Liver (tissue), 9 donors: ENCODE data around the gene BBS5. TPM values are rescaled to one million over a fixed set of nuclear protein-coding genes. Genes with fewer than 3 reads are reported as not detected.

Source experiments
- DNase-seq: peaks from one replicate; pipeline ENCODE4 v3.0.0-alpha.2; 2017; ENCODE audit warnings: low spot score
- H3K27ac ChIP-seq, 2 donors: one replicate each; pipeline ENCODE4 v1.7.0; 2013; ENCODE audit warnings: inconsistent platforms in 2 of 2, low read length in 2 of 2, control low read depth in 1 of 2, low read depth in 1 of 2, mild to moderate bottlenecking in 1 of 2
- H3K27me3 ChIP-seq, 4 donors: one replicate each; pipeline versions ENCODE4 v1.6.1 to v1.7.0; 2013; ENCODE audit warnings: low read length in 3 of 4, inconsistent platforms in 1 of 4, mild to moderate bottlenecking in 1 of 4, moderate library complexity in 1 of 4; ENCODE audit not compliant: control insufficient read depth in 4 of 4, insufficient read depth in 4 of 4
- H3K36me3 ChIP-seq, 4 donors: one replicate each; pipeline versions ENCODE4 v1.6.1 to v1.7.0; 2013; ENCODE audit warnings: low read length in 3 of 4, mild to moderate bottlenecking in 3 of 4, low read depth in 1 of 4, moderate library complexity in 1 of 4; ENCODE audit not compliant: control insufficient read depth in 4 of 4, insufficient read depth in 3 of 4
- H3K4me1 ChIP-seq, 4 donors: one replicate each; pipeline versions ENCODE4 v1.6.1 to v1.7.0; 2013; ENCODE audit warnings: low read length in 3 of 4, mild to moderate bottlenecking in 3 of 4, moderate library complexity in 1 of 4; ENCODE audit not compliant: control insufficient read depth in 4 of 4, insufficient read depth in 4 of 4
- H3K4me3 ChIP-seq, 3 donors: one replicate each; pipeline versions ENCODE4 v1.6.1 to v1.7.0; 2013; ENCODE audit warnings: low read length in 3 of 3, control low read depth in 1 of 3, low read depth in 1 of 3, mild to moderate bottlenecking in 1 of 3
- H3K9ac ChIP-seq, 2 donors: one replicate each; pipeline ENCODE4 v1.7.0; 2013; ENCODE audit warnings: low read length in 2 of 2, mild to moderate bottlenecking in 2 of 2, moderate library complexity in 2 of 2, control low read depth in 1 of 2, low read depth in 1 of 2
- H3K9me3 ChIP-seq, 4 donors: one replicate each; pipeline versions ENCODE4 v1.6.1 to v1.7.0; 2013; ENCODE audit warnings: low read length in 3 of 4; ENCODE audit not compliant: control insufficient read depth in 4 of 4
- EGR1 ChIP-seq, 2 donors: IDR thresholded peaks; 2 replicates each; pipeline ENCODE4 v1.6.1; 2016 to 2018; ENCODE audit warnings: antibody characterized with exemption in 2 of 2, low read depth in 2 of 2
- FOXA1 ChIP-seq: IDR thresholded peaks from 2 replicates; pipeline ENCODE4 v1.6.1; 2016; ENCODE audit warnings: antibody characterized with exemption
- FOXA2 ChIP-seq: IDR thresholded peaks from 2 replicates; pipeline ENCODE4 v1.6.1; 2016; ENCODE audit warnings: antibody characterized with exemption
- GABPA ChIP-seq, 2 donors: IDR thresholded peaks in 1 of 2; conservative IDR thresholded peaks in 1 of 2; 2 replicates each; pipeline ENCODE4 v1.6.1; 2016; ENCODE audit warnings: antibody characterized with exemption in 2 of 2, mild to moderate bottlenecking in 1 of 2, moderate library complexity in 1 of 2
- HNF4A ChIP-seq, 2 donors: conservative IDR thresholded peaks; 2 replicates each; pipeline ENCODE4 v1.6.1; 2016; ENCODE audit warnings: antibody characterized with exemption in 2 of 2, mild to moderate bottlenecking in 2 of 2
- HNF4G ChIP-seq: IDR thresholded peaks from 2 replicates; pipeline ENCODE4 v1.6.1; 2016; ENCODE audit warnings: antibody characterized with exemption
- JUND ChIP-seq, 2 donors: IDR thresholded peaks; 2 replicates each; pipeline ENCODE4 v1.6.1; 2016; ENCODE audit warnings: antibody characterized with exemption in 2 of 2
- NR2F2 ChIP-seq: IDR thresholded peaks from 2 replicates; pipeline ENCODE4 v1.6.1; 2016; ENCODE audit warnings: antibody characterized with exemption
- RAD21 ChIP-seq, 2 donors: IDR thresholded peaks; 2 replicates each; pipeline ENCODE4 v1.6.1; 2016; ENCODE audit warnings: antibody characterized with exemption in 2 of 2, mild to moderate bottlenecking in 2 of 2
- RXRA ChIP-seq, 2 donors: IDR thresholded peaks; 2 replicates each; pipeline ENCODE4 v1.6.1; 2017 to 2018; ENCODE audit warnings: antibody characterized with exemption in 2 of 2, mild to moderate bottlenecking in 1 of 2
- SP1 ChIP-seq: IDR thresholded peaks from 2 replicates; pipeline ENCODE4 v1.6.1; 2018; ENCODE audit warnings: antibody characterized with exemption, mild to moderate bottlenecking
- TAF1 ChIP-seq: conservative IDR thresholded peaks from 2 replicates; pipeline ENCODE4 v1.6.1; 2016; ENCODE audit warnings: antibody characterized with exemption, mild to moderate bottlenecking
- YY1 ChIP-seq: IDR thresholded peaks from 2 replicates; pipeline ENCODE4 v1.6.1; 2016; ENCODE audit warnings: antibody characterized with exemption, mild to moderate bottlenecking
- WGBS: extraction: QIAGEN DNeasy Blood & Tissue Kit; methylation state at CpG from one replicate; pipeline ENCODE4 v1.1.7; 2013; 5-methylcytosine and 5-hydroxymethylcytosine counted together
- polyA plus RNA-seq, 2 donors: library from polyadenylated mRNA; stranded (reverse) in 1 of 2; unstranded in 1 of 2; fragments of 200-250 nt in 1 of 2; fragments of >200 nt in 1 of 2; fragmentation: Nextera tagmentation in 1 of 2; extraction: Ambion mirVana in 1 of 2; gene quantifications; one replicate each; pipeline versions ENCODE4 v1.2.1 to v1.2.3, GENCODE V29; 2013 to 2015
- total RNA-seq, 2 donors: library from RNA; depleted of rRNA; stranded (reverse); fragments of >200 nt; gene quantifications; one replicate each; pipeline ENCODE4 v1.2.3, GENCODE V29; 2014
- TF ChIP-seq, protein P1 (sequence below): IDR thresholded peaks from 2 replicates; pipeline ENCODE4 v1.6.1; 2016; ENCODE audit warnings: antibody characterized with exemption
- TF ChIP-seq, protein P2 (sequence below): fragments of 150-350 bp; IDR thresholded peaks from 2 replicates; pipeline ENCODE4 v1.5.1; 2017; ENCODE audit warnings: improper control_type of control experiment, low read depth, low read length; ENCODE audit not compliant: missing input control
- TF ChIP-seq, protein P3 (sequence below): IDR thresholded peaks from 2 replicates; pipeline ENCODE4 v1.6.1; 2016; ENCODE audit warnings: antibody characterized with exemption
- TF ChIP-seq, protein P4 (sequence below): IDR thresholded peaks from 2 replicates; pipeline ENCODE4 v1.6.1; 2016; ENCODE audit warnings: antibody characterized with exemption, mild to moderate bottlenecking
- TF ChIP-seq, protein P5 (sequence below): IDR thresholded peaks from 2 replicates; pipeline ENCODE4 v1.6.1; 2016; ENCODE audit warnings: antibody characterized with exemption
- donor health status: healthy.
- donor health status: healthy.
- donor health status: healthy.
- donor health status: healthy.
- donor health status: healthy.

BBS5 gene
- total and polyA plus RNA-seq, 4 donors, result 1.7 to 2.5 (median 2.1) TPM

DNA sequence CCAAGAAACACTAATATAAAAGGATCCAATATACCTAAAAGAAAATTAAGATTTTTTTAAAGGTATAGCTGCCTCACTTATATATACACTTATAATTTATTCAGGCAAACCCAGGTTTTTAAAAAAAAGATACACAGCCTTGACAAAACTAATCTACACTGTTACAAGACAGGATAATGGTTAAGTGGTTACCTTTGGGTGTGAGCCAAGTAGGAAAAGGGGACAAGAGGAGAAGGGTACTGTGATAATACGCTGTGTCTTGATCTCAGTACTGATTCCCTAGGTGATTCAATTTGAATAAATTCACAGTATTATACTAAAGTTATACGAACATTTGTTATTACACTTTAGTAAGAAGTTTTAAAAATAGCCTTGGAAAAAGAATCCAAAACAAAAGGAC lies 60.9 kb downstream of the BBS5 start:
- TF ChIP-seq, protein P1, sequence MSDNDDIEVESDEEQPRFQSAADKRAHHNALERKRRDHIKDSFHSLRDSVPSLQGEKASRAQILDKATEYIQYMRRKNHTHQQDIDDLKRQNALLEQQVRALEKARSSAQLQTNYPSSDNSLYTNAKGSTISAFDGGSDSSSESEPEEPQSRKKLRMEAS, result no peak
- no peak for TF ChIP-seq YY1
- TF ChIP-seq, protein P2, sequence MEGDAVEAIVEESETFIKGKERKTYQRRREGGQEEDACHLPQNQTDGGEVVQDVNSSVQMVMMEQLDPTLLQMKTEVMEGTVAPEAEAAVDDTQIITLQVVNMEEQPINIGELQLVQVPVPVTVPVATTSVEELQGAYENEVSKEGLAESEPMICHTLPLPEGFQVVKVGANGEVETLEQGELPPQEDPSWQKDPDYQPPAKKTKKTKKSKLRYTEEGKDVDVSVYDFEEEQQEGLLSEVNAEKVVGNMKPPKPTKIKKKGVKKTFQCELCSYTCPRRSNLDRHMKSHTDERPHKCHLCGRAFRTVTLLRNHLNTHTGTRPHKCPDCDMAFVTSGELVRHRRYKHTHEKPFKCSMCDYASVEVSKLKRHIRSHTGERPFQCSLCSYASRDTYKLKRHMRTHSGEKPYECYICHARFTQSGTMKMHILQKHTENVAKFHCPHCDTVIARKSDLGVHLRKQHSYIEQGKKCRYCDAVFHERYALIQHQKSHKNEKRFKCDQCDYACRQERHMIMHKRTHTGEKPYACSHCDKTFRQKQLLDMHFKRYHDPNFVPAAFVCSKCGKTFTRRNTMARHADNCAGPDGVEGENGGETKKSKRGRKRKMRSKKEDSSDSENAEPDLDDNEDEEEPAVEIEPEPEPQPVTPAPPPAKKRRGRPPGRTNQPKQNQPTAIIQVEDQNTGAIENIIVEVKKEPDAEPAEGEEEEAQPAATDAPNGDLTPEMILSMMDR, result no peak
- TF ChIP-seq, protein P3, sequence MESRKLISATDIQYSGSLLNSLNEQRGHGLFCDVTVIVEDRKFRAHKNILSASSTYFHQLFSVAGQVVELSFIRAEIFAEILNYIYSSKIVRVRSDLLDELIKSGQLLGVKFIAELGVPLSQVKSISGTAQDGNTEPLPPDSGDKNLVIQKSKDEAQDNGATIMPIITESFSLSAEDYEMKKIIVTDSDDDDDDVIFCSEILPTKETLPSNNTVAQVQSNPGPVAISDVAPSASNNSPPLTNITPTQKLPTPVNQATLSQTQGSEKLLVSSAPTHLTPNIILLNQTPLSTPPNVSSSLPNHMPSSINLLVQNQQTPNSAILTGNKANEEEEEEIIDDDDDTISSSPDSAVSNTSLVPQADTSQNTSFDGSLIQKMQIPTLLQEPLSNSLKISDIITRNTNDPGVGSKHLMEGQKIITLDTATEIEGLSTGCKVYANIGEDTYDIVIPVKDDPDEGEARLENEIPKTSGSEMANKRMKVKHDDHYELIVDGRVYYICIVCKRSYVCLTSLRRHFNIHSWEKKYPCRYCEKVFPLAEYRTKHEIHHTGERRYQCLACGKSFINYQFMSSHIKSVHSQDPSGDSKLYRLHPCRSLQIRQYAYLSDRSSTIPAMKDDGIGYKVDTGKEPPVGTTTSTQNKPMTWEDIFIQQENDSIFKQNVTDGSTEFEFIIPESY, result no peak
- no peak for TF ChIP-seq GABPA (IDR thresholded peaks at IDR 0.05 in 1 of 2, conservative IDR thresholded peaks at IDR 0.05 in 1 of 2)
- no peak for TF ChIP-seq SP1
- no peak for TF ChIP-seq TAF1
- TF ChIP-seq, protein P4, sequence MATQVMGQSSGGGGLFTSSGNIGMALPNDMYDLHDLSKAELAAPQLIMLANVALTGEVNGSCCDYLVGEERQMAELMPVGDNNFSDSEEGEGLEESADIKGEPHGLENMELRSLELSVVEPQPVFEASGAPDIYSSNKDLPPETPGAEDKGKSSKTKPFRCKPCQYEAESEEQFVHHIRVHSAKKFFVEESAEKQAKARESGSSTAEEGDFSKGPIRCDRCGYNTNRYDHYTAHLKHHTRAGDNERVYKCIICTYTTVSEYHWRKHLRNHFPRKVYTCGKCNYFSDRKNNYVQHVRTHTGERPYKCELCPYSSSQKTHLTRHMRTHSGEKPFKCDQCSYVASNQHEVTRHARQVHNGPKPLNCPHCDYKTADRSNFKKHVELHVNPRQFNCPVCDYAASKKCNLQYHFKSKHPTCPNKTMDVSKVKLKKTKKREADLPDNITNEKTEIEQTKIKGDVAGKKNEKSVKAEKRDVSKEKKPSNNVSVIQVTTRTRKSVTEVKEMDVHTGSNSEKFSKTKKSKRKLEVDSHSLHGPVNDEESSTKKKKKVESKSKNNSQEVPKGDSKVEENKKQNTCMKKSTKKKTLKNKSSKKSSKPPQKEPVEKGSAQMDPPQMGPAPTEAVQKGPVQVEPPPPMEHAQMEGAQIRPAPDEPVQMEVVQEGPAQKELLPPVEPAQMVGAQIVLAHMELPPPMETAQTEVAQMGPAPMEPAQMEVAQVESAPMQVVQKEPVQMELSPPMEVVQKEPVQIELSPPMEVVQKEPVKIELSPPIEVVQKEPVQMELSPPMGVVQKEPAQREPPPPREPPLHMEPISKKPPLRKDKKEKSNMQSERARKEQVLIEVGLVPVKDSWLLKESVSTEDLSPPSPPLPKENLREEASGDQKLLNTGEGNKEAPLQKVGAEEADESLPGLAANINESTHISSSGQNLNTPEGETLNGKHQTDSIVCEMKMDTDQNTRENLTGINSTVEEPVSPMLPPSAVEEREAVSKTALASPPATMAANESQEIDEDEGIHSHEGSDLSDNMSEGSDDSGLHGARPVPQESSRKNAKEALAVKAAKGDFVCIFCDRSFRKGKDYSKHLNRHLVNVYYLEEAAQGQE, result no peak
- no peak for TF ChIP-seq RAD21 (IDR thresholded peaks at IDR 0.05)
- no peak for TF ChIP-seq HNF4A (conservative IDR thresholded peaks at IDR 0.05)
- no peak for TF ChIP-seq NR2F2
- TF ChIP-seq JUND (IDR thresholded peaks at IDR 0.05), result no peak
- no peak for TF ChIP-seq FOXA1
- TF ChIP-seq RXRA (IDR thresholded peaks at IDR 0.05), result no peak
- H3K36me3 ChIP-seq, result peaks cover 2 to 4% (median 3%) of the 10 kb centered on the region in 4 donors

DNA sequence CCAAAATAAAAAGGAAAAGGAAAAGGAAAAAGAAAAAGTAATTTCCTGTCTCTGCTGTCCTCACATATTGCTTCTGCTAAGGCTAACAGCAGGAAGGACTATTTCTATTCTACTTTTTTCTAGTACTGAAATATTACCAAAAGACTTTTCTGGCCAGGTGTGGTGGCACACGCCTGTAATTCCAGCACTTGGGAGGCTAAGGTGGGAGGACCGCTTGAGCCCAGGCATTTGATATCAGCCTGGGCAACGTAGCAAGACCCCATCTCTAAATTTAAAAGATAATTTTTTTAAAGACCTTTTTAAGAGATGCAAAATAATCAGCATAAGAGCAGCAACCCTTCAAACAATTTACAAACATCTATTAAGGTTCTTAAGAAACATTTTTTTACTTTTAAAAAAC lies 63.1 kb downstream of the BBS5 start:
- Histone ChIP-seq H3K27ac (no peak overlapping the region), H3K9ac (no peak overlapping the region), H3K4me3 (no peak overlapping the region), H3K9me3 (no peaks in the 10 kb centered on the region), H3K27me3 (no peaks in the 10 kb centered on the region), H3K36me3 (peaks cover 2 to 5% (median 3%) of the 10 kb centered on the region in 4 donors), H3K4me1 (no peaks in the 10 kb centered on the region)
- DNase-seq, result no peak
- no peak for TF ChIP-seq YY1
- TF ChIP-seq HNF4G, result no peak
- TF ChIP-seq, protein P3, result no peak
- TF ChIP-seq GABPA (IDR thresholded peaks at IDR 0.05 in 1 of 2, conservative IDR thresholded peaks at IDR 0.05 in 1 of 2), result no peak
- TF ChIP-seq, protein P5, sequence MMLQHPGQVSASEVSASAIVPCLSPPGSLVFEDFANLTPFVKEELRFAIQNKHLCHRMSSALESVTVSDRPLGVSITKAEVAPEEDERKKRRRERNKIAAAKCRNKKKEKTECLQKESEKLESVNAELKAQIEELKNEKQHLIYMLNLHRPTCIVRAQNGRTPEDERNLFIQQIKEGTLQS, result no peak
- no peak for TF ChIP-seq TAF1
- no peak for TF ChIP-seq FOXA2
- no peak for TF ChIP-seq RAD21 (IDR thresholded peaks at IDR 0.05)
- TF ChIP-seq, protein P1, result no peak
- no peak for TF ChIP-seq NR2F2
- no peak for TF ChIP-seq SP1
- TF ChIP-seq JUND (IDR thresholded peaks at IDR 0.05), result no peak
- TF ChIP-seq HNF4A (conservative IDR thresholded peaks at IDR 0.05), result no peak
- TF ChIP-seq EGR1 (IDR thresholded peaks at IDR 0.05; ENCODE audit: low read depth in 2 of 2), result no peak
- 93% methylated on average over 3 of the region's 3 CpGs for WGBS

More for the DNA sequence above, 60.9 kb downstream of the BBS5 start:
- H3K27me3 ChIP-seq, result no peaks in the 10 kb centered on the region
- DNase-seq, result no peak
- H3K9me3 ChIP-seq, result no peaks in the 10 kb centered on the region
- H3K9ac ChIP-seq, result no peak overlapping the region
- no peaks in the 10 kb centered on the region for H3K4me1 ChIP-seq
- 94% methylated on average over 2 of the region's 2 CpGs for WGBS
- H3K4me3 ChIP-seq, result no peak overlapping the region
- H3K27ac ChIP-seq, result no peak overlapping the region
